KBM-7 (cell line): ENCODE measurements around the gene KDM5B.
"Not testable (repeated sequence)": the region's sequence is repeated elsewhere in the genome, so short reads cannot be mapped to it uniquely, and the experiment has no call there.

Experiments used
- DNase-seq: peaks from one replicate; pipeline ENCODE4 v3.0.0-alpha.2; 2015
- in situ Hi-C: fragments of 300-500 bp; cut with MboI; formaldehyde crosslinking; loops from 2 replicates; pipeline ENCODE4 v1.14.3; 2020; ENCODE audit warnings: low sequenced_read_pairs, low pct_unique_long_range_greater_than_20kb, mixed read lengths

KDM5B gene

DNA sequence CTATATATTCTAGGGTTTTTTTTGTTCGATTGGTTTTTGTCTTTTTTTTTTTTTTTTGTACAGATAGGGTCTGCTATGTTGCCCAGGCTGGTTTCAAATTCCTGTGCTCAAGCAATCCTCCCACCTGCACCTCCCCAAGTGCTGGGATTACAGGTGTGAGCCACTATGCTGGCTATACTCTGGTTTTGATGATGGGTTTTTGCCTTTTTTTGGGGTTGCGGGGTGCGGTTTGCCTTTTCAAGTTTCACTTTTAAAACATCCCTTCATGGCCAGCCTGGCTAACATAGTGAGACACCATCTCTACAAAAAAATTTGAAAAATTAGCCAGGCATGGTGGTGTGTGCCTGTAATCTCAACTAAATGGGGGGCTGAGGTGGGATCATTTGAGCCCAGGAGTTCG is 10.0 kb downstream of the KDM5B start:
- in situ Hi-C loops, result no loop called here
- no peak for DNase-seq

DNA sequence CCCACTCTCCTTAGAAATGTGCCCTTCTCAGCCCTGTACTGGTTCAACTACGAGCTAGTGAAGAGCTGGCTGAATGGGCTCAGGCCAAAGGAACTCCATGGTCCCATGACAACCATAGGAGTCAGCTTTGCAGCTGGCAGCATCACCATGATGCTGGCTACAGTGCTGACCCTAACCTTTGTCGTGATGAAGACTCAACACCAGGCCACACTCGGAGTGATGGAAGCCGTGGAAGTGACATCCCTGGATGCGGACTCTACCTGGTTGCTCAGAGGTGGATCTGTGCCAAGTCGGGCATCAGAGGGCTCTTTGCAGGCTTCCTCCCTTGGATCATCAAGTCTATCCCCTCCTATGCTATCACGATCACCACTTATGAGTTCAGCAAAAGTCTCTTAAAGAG is 11.6 kb downstream of the KDM5B start:
- in situ Hi-C loops, result no loop called here
- DNase-seq, result no peak

DNA sequence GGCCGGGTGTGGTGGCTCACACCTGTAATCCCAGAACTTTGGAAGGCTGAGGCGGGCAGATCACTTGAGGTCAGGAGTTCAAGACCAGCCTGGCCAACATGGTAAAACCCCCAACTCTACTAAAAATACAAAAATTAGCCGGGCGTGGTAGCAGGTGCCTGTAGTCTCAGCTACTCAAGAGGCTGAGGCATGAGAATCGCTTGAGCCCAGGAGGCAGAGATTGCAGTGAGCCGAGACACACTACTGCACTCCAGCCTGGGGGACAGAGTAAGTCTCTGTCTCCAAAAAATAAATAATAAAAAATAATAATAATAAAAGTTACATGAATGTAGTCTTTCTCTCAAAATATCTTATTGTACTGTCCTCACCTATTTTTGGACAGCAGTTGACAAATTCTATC is 13.3 kb downstream of the KDM5B start:
- in situ Hi-C loops, DNase-seq: not testable (repeated sequence)

DNA sequence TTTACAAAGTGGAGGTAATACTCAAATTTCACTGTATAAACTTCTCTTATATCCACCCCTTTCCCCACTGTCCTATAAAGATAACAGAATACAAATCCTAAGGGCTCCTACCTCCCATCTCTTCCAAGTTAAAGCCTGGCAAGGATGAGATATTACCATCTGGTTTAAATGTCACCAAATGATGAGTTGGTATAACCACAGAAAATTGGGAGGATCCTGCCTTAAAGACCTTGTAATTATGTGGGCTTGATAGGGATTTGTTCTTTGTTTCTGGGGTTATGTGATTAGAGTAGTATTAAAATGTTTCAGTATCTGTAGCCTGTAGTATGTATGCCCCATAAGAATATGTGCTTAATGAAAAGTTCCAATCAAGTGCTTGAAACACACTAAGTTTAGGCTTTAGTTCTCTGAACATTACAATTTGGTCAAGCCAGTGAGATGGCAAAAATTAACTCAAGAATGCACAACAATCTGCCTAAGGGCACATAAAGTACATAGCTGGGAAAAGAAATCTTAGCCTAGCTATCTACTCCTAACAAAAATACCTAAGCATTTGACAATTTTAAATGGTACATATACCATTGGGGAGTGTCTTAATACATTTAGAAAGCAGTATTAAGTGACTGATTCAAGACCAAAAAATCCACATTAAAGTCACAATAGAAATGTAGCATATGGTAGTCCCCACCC is 14.0 kb downstream of the KDM5B start:
- in situ Hi-C loops, result no loop called here
- DNase-seq, result no peak

DNA sequence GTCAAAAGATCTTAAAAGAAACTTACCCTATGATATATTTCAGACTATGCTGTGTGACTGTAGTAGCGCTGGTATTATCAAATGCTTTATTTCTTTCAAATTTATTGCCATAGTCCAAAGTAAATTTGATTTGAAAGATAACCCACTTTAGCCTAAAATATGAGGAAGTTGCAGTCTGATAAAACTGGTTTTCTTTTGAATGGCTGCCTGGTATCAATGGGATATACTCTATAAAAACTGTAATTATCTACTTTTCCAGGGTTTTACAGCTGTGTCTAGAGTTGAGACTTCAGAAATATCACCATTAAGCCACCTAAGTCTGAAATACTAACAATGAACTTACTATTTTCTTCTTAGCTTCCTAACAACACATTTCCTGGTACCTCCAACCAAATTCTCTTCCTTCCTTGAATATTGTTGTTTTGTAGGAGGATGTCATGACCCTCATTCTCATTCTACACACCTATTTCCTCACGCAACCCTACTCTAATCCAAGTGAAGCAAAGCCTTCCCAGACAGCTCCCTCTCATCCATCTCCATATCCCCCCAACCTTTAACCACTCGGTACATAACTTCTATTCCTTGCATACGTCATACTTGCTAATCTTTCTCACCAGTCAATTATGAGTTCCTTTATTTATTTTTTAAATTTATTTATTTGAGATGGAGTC is 17.0 kb downstream of the KDM5B start:
- in situ Hi-C loops, result no loop called here
- no peak for DNase-seq

DNA sequence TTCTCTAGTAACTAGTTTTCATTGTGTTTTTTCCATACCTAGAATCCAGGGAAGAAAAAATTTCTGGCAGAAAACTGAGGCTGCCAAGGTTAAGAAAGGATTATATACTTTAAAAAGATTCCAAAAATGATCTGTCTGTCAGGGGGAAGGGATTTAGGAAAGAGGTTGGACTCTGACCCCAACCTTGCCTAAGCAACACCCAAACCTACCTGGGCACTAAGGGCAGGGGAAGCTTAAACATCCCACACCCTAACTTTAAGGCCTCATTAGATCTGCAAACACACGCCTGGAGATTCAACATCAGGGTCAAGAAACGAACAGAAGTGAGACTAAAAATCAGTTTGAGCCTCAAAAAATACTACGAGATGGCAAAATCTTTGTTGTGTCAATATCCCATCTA is 19.4 kb downstream of the KDM5B start:
- no peak for DNase-seq
- in situ Hi-C loops, result no loop called here

DNA sequence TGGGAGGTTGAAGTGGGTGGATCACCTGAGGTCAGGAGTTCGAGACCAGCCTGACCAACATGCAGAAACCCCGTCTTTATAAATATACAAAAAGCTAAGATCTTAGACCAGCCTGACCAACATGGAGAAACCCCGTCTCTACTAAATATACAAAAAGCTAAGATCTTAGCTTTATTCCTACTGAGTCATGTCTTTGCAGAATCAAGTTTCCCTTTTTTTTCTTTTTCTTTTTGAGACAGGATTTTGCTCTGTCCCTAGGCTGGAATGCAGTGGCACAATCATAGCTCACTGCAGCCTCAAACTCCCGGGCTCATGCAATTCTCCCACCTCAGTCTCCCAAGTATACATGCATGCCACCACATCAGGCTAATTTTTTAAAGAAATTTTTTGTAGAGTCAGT is 21.4 kb downstream of the KDM5B start:
- in situ Hi-C loops, result no loop called here
- DNase-seq, result no peak

DNA sequence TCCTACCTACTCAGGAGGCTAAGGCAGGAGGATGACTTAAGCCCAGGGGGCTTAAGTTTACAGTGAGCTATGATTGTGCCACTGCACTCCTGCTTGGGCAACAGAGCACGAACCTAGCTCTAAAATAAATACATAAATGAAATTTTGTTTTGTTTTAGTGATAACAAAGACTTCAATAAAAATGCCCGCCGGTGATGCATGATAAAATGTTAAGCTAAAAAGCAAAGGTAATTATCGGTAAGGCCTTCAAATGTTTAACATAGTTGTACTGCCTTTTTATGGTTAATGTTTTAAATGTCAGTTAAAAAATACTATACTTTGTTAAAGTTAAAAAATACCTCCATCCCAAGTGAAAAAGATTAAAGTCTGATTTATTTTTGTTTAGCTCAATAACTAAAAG is 27.0 kb downstream of the KDM5B start:
- no peak for DNase-seq
- in situ Hi-C loops, result no loop called here

DNA sequence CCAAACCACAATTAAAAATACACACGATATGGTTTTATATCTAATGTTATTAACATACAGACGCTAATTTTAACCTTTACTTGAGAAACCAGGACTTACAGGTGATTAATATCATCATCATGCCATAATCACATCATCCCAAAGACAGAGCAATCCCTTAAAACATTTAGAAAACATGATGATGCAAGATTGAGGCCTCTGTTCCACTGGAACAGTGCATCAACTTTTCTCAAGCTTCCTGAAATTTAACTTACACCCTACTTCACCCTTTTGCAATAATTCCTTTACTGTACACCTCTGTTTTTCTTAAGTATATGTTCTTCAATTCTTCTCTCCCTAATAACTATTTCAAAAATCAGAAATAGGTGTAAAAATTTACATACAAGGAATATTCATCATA is 38.1 kb downstream of the KDM5B start:
- in situ Hi-C loops, result no loop called here
- DNase-seq, result no peak

DNA sequence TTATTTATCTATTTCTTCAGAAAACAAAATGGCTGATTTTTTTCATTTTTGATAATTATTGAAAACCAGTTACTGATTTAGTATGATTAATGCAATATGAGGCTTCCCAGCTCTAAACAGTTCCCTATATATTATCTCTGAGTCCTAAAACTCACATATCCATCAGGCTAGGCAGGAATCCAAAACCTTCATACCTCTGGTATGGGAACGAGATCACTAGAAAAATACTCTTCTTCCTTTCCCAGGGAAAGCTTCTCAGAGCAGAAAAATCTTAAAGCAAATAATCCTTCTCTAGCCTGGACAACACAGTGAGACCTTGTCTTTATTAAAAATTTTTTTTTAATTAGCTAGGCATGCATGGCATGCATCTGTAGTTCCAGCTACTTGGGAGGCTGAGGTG is 42.5 kb downstream of the KDM5B start:
- DNase-seq, result no peak
- in situ Hi-C loops, result no loop called here

DNA sequence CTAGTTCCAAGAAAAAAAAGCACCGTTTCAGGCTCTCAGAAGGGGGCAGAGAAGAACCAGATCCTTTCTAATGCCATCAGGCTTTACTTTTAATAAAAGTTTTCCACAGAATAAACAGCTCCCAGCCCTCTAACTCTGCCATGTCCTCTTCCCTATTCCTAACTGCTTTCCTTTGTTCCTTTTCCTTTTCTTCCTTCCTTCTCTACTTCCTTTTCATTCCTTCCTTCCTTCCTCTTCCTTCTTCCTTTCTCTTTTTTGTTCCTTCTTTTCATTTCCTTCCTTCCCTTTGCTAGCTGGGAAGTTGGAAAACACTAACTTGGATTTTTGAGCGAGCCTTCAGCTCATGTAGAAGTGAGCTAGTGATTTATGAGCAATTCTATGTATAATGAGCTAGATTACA is 46.2 kb downstream of the KDM5B start:
- in situ Hi-C loops, result no loop called here
- DNase-seq, result no peak

DNA sequence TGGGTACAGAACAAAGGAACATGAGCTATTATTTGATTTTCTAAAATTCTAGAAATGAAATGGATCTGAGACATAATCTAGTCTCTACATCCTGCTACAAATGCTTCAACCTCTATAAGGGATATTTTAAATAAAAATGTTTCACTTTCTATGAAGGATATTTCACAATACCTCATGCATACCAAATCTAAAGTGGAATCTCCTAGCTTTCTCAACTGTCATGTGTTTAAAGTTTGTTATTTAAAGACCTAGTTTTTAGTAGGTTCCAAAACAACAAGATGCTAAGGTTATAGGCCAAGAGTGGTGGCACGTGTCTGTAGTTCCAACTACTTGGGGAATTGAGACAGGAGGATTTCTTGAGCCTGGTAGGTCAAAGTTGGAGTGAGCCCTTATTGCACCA is 47.6 kb downstream of the KDM5B start:
- in situ Hi-C loops, result no loop called here
- DNase-seq, result no peak

DNA sequence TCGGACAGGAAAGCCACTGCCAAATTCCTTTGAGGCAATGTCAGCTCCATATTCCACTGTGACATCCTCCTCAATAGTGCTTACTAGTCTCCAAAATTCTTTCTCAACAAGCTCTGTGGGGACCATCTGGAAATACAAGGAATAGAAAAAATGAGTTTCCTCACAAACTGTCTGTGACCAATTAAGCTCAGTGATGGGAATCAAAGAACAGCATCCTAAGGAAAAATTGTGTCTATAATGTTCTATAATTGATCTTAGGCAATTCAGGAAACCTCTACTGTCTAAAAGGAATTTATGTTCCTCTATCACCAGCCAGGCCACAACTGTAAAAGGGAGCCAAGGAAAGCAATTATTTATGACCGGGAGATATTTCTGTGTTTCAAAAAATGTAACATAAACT is 51.8 kb downstream of the KDM5B start:
- in situ Hi-C loops, result no loop called here
- no peak for DNase-seq

DNA sequence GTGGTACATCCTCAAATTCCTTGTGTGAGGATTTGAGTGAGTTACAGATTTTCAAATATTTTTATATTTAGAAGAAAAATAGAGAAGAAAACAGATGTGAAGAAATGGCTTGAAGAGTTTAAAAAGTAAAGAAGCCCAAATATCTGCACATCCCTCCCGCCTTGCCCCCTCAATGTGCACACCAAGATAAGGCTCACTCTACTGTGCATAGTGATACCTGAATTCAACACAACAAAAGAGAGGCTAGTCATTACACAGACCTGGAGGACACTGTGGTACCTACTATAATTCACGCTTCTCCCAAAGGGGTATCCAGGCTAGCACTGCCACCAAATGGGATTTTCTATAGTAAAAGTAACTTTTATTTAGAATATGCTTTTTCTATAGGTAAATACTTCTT is 53.9 kb downstream of the KDM5B start:
- in situ Hi-C loops, result no loop called here
- DNase-seq, result no peak

DNA sequence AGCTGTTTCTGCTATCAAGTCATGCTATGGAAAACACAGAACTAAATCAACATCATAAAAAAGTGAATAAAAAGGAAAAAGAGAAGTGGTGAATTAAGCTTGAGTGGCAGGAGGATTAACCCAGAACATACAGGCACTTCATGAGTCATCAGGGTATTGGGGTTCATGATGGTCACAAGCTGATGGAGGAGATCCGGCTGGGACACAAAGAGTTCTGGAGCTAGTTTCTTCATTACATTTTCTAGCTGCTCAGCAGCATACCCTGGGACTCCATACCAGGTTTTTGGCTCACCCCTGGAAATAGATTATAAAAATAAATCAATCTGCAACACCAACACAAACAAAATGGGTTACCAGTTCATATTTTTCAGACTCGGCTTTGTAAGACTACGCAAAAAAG is 55.4 kb downstream of the KDM5B start:
- DNase-seq, result peak; percentile 15
- in situ Hi-C loops, result no loop called here

DNA sequence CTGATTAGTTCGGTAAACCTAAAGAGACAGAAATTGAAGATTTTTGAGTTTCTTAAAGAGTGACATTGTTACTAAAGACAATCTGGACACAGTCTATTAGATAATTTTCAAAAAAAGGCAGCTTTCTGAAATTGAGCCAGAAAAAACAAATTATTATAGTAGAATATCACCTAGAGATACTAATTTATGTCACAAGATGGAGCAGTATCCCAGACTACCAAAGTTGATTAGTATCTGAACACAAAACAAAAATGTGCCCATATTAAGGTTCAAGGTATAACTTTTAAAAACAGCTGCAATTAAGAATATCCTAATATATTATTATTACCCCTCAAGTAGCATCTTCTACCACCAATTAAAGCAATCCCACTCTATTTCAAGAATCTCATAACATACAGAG is 57.5 kb downstream of the KDM5B start:
- in situ Hi-C loops, result no loop called here
- no peak for DNase-seq

DNA sequence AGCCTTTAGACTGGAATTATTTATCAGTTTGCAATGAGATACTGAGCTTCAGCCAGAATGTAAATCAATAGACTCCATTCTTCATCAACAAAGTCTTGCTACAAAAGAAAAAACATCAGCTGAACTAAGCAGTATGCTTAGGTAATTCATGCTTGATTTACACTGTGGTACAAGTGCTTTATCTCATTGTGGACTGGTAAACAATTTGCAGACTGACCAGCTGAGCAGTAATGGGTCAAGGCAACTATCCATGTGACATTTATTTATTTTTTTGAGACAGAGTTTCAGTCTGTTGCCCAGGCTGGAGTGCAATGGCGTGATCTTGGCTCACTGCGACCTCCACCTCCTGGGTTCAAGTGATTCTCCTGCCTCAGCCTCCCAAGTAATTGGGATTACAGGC is 58.2 kb downstream of the KDM5B start:
- in situ Hi-C loops, result no loop called here
- DNase-seq, result no peak

DNA sequence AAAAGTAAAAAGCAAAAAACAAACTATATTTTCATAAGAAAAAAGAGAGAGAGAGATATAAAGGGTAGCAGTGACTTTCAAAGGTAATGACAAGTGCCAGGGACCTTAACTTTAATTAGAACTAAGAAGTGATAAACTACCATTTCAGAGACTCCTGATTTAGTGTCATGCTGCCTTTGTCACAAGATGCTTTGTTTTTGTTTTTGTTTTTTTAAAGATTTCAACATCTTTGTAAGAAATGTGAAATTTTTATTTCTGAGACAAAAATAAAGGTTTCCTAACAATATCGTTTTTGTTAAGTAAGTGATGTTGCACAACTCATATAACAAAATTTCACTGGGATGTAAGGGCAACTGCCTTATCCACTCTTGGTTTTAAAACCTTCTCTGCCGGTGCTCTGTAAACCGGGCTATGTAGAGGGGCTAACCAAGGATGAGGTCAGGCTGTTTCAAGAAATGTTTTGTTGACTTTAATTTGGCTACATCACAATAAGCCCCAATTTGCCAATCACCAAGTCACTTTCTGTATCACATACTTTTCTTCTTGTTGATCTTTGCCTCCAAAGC is 62.8 kb downstream of the KDM5B start:
- no peak for DNase-seq
- in situ Hi-C loops, result no loop called here

DNA sequence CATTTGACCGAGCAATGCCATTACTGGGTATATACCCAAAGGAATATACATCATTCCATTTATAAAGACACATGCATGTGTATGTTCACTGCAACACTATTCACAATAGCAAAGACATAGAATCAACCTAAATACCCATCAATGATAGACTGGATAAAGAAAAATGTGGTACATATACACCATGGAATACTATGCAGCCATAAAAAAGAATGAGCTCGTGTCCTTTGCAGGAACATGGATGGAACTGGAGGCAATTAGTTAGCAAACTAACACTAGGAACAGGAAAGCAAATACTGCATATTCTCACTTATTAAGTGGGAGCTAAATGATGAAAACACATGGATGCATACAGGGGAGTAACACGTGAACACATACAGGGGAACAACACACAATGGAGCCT is 63.5 kb downstream of the KDM5B start:
- DNase-seq, in situ Hi-C loops: not testable (repeated sequence)

DNA sequence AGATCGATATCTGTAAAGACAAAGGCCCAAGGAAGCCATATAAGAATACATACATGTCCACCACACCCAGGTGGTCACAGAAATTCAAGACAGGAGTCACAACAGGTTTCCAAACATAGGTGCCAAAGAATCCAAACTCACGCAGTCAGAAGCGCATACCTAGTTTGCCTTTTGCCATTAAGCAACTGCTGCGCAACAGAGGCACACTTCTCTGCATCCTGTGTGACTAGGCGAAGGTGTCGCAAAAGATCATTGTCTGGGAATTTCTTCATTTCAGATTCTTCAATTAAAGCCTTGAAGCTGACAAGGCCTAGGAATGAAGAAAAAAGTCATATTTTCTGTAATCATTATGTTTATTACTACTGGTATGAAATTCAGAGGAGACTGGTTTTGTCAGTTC is 65.7 kb downstream of the KDM5B start:
- in situ Hi-C loops, result no loop called here
- no peak for DNase-seq

DNA sequence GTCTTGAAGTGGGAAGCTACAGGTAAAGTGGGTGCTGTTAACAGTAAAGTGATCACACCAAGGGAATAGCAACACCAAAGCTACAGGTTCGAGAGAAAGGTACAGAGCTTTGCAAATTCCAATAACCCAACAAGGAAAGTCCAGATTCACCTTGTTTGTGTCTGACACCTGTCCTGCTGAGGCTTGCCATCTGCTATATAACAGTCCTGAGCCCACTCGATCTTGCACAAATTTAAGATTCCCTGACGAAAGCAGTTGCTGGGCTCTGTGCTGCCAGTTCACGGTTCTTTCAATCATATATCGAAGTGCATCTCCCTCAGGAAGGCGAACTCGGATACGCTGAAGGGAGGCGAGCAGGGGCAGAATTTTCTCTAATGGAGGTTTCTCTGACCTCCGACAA is 75.0 kb downstream of the KDM5B start:
- DNase-seq, result no peak
- in situ Hi-C loops, result no loop called here
